ENCODE data around the gene EDN1.

DNA sequence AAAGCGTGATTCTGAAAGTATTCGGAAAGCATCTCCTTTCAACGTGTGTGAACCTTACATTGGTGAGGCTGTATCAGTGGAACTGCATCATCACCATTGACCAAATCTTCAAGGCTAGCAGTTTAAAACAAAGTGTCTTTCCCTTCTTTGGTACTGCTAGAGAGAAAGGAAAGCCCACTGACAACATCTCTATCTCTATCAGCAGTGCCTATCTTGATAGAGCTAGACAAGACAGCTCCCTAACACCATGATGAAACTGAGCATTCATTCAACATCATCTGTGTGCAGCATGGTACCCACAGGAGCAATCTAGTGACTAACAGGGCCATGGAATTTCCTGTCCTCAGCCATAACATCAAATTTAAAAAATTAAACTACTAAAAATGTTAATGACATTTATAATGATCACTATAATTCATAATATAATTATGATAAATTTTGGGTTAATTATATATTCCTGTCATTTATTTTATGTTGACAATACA lies 31.5 kb upstream of the EDN1 start:
- TF ChIP-seq, protein P1, sequence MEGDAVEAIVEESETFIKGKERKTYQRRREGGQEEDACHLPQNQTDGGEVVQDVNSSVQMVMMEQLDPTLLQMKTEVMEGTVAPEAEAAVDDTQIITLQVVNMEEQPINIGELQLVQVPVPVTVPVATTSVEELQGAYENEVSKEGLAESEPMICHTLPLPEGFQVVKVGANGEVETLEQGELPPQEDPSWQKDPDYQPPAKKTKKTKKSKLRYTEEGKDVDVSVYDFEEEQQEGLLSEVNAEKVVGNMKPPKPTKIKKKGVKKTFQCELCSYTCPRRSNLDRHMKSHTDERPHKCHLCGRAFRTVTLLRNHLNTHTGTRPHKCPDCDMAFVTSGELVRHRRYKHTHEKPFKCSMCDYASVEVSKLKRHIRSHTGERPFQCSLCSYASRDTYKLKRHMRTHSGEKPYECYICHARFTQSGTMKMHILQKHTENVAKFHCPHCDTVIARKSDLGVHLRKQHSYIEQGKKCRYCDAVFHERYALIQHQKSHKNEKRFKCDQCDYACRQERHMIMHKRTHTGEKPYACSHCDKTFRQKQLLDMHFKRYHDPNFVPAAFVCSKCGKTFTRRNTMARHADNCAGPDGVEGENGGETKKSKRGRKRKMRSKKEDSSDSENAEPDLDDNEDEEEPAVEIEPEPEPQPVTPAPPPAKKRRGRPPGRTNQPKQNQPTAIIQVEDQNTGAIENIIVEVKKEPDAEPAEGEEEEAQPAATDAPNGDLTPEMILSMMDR (IDR thresholded peaks at IDR 0.05) = no peak
- TF ChIP-seq ZFX (IDR thresholded peaks at IDR 0.05; ENCODE audit: borderline replicate concordance) = no peak
